GM12878 (cell line): ENCODE measurements around the gene ZNF423. TPM values are rescaled to one million over a fixed set of nuclear protein-coding genes. Genes with fewer than 3 reads are reported as not detected.

ENCODE experiments used
- ATAC-seq: fragments of 200-7000 bp; cut with Tn5 transposase; 3 replicates; pipeline ENCODE4 v1.9.1; 2020; ENCODE audit warnings: mild to moderate bottlenecking, moderate library complexity
- BruUV-seq: library from RNA; stranded (reverse); fragments of 400-500 nt; replicated peaks from 2 replicates; lab custom pipeline; 2021; lab: Mats Ljungman, UMichigan
- CTCF ChIA-PET: fragments of 300-600 bp; sonication (Branson Sonifier 250); formaldehyde crosslinking; extraction: SDS; loops from one replicate; lab custom pipeline; 2021; ENCODE audit warnings: inconsistent platforms; lab: Yijun Ruan, JAX
- POLR2A ChIA-PET: fragments of 350-600 bp; formaldehyde crosslinking; extraction: SDS; loops from one replicate; lab custom pipeline; 2021; ENCODE audit warnings: inconsistent platforms; lab: Charles Lee
- RAD21 ChIA-PET: fragments of 300-600 bp; sonication (Branson Sonifier 250); formaldehyde crosslinking; loops from one replicate; lab custom pipeline; 2023; ENCODE audit warnings: antibody characterized with exemption; ENCODE audit not compliant: unreplicated experiment; lab: Charles Lee
- SMC1A ChIA-PET: fragments of 300-600 bp; sonication (Branson Sonifier 250); formaldehyde crosslinking; loops from one replicate; lab custom pipeline; 2023; ENCODE audit not compliant: unreplicated experiment, uncharacterized antibody; lab: Charles Lee
- DNase-seq: peaks from one replicate; pipeline ENCODE4 v3.0.0-alpha.2; 2011; ENCODE audit warnings: low read depth, low spot score
- FAIRE-seq: peaks from 3 replicates; lab custom pipeline; 2011; peaks lifted over from hg19 to GRCh38; lab: Jason Lieb, UNC
- H2AFZ ChIP-seq: 2 replicates; pipeline ENCODE4 v1.6.0; 2011; ENCODE audit warnings: low read depth, low read length, control low read depth; ENCODE audit not compliant: control insufficient read depth
- H3K27ac ChIP-seq: 2 replicates; pipeline ENCODE4 v1.5.1; 2011; ENCODE audit warnings: control low read depth; ENCODE audit not compliant: control insufficient read depth, insufficient read depth
- H3K27me3 ChIP-seq, 2 experiments: replicated peaks in 1 of 2; 2 replicates each; pipeline versions ENCODE4 v1.6.0 to v1.6.1; 2011; ENCODE audit warnings: low read length in 1 of 2; ENCODE audit not compliant: control insufficient read depth in 2 of 2, insufficient read depth in 2 of 2
- H3K36me3 ChIP-seq, 2 experiments: 2 replicates each; pipeline ENCODE4 v1.5.1; 2011; ENCODE audit warnings: low read length in 1 of 2; ENCODE audit not compliant: control insufficient read depth in 2 of 2, insufficient read depth in 2 of 2
- H3K4me1 ChIP-seq: 2 replicates; pipeline ENCODE4 v1.6.1; 2011; ENCODE audit warnings: mild to moderate bottlenecking, low read length, moderate library complexity, mixed read lengths; ENCODE audit not compliant: control insufficient read depth, insufficient read depth
- H3K4me2 ChIP-seq: 2 replicates; pipeline ENCODE4 v1.6.0; 2011; ENCODE audit warnings: control low read depth; ENCODE audit not compliant: control insufficient read depth, insufficient read depth
- H3K4me3 ChIP-seq: fragments of 200-600 bp; sonication (generic); 2 replicates; pipeline ENCODE4 v1.5.1; 2016
- H3K79me2 ChIP-seq: 2 replicates; pipeline ENCODE4 v1.6.0; 2011; ENCODE audit warnings: low read length; ENCODE audit not compliant: control insufficient read depth, insufficient read depth
- H3K9ac ChIP-seq: 2 replicates; pipeline ENCODE4 v1.8.0; 2011; ENCODE audit warnings: low read length, control low read depth, mixed read lengths; ENCODE audit not compliant: control insufficient read depth, insufficient read depth
- H3K9me3 ChIP-seq: replicated peaks from 3 replicates; pipeline ENCODE4 v1.5.1; 2011; ENCODE audit warnings: mild to moderate bottlenecking, low read length; ENCODE audit not compliant: control insufficient read depth, insufficient read depth
- H4K20me1 ChIP-seq: 2 replicates; pipeline ENCODE4 v1.6.0; 2011; ENCODE audit not compliant: control insufficient read depth, insufficient read depth
- BRCA1 ChIP-seq: IDR thresholded peaks from 2 replicates; pipeline ENCODE4 v1.6.1; 2011; ENCODE audit warnings: low read depth, low read length, improper control_type of control experiment
- CHD2 ChIP-seq: IDR thresholded peaks from 2 replicates; pipeline ENCODE4 v1.6.1; 2011; ENCODE audit warnings: low read depth, low read length, improper control_type of control experiment, borderline replicate concordance
- E2F4 ChIP-seq: IDR thresholded peaks from 2 replicates; pipeline ENCODE4 v1.6.1; 2012; ENCODE audit warnings: low read depth, low read length, improper control_type of control experiment
- MLLT1 ChIP-seq: fragments of 450-650 bp; IDR thresholded peaks from 2 replicates; pipeline ENCODE4 v1.6.1; 2016; ENCODE audit warnings: mild to moderate bottlenecking
- USF2 ChIP-seq: IDR thresholded peaks from 2 replicates; pipeline ENCODE4 v1.6.1; 2011; ENCODE audit warnings: low read depth, low read length, improper control_type of control experiment, borderline replicate concordance
- ZBED1 ChIP-seq: IDR thresholded peaks from 2 replicates; pipeline ENCODE4 v1.6.1; 2016; ENCODE audit warnings: borderline replicate concordance
- WGBS: methylation state at CpG from one replicate; pipeline ENCODE4 v1.1.6; 2016; ENCODE audit warnings: low lambda C conversion rate; ENCODE audit not compliant: insufficient replicate concordance, insufficient coverage; ENCODE audit errors: missing lambda C conversion rate; 5-methylcytosine and 5-hydroxymethylcytosine counted together
- in situ Hi-C: fragments of 300-500 bp; cut with MboI; formaldehyde crosslinking; loops from 9 replicates; pipeline ENCODE4 v1.14.3; 2018; ENCODE audit warnings: mixed read lengths
- intact Hi-C: fragments of 100-400 bp; cut with micrococcal nuclease; formaldehyde crosslinking; loops from one replicate; pipeline ENCODE4 v1.14.2; 2022; ENCODE audit not compliant: unreplicated experiment
- polyA plus RNA-seq, 11 experiments: library from polyadenylated mRNA; depleted of rRNA in 4 of 11; unstranded in 6 of 11; stranded (reverse) in 5 of 11; fragments of >200 nt; fragmentation: Nextera tagmentation in 4 of 11; fragmentation: Illumina TruSeq in 1 of 11; extraction: Ambion mirVana in 4 of 11; extraction: Trizol in 1 of 11; gene quantifications; 1 replicate in 1 of 11; 2 replicates in 10 of 11; pipeline versions ENCODE4 v1.2.1 to v1.2.3, GENCODE V29; 2011 to 2016; ENCODE audit warnings: inconsistent platforms in 2 of 11, missing spikeins in 2 of 11, low read depth in 1 of 11
- total RNA-seq, 4 experiments: library from RNA; depleted of rRNA in 3 of 4; stranded (reverse); fragments of >200 nt in 3 of 4; fragmentation: Illumina TruSeq in 1 of 4; extraction: Trizol in 1 of 4; gene quantifications; 2 replicates each; pipeline versions ENCODE4 v1.2.1 to v1.2.3, GENCODE V29; 2013 to 2021

Gene ZNF423
- total and polyA plus RNA-seq, 10 of the 15 experiments (the other 5 are each of a cell fraction or from before 2014, with no cell fraction given): 0.03 to 0.64 (median 0.10) TPM

GRCh38 chr16:49862694-49863093, 6.8 kb upstream of the ZNF423 start (continued):
- TF ChIP-seq E2F4: no peak
- no peak for TF ChIP-seq ZBED1
- TF ChIP-seq USF2: no peak
- TF ChIP-seq BRCA1: no peak

GRCh38 chr16:49861299-49861698, 5.4 kb upstream of the ZNF423 start:
- DNase-seq (no peak), FAIRE-seq (no peak), ATAC-seq (no peak)
- no peaks in the 10 kb centered on the region for H3K36me3 ChIP-seq
- H2AFZ ChIP-seq: no peak overlapping the region
- RAD21 ChIA-PET: interaction anchor here (0.6 kb wide), 1 partner anchor 12 kb away, joined by 5 read pairs; no protein-coding TSS in a partner anchor
- H3K9ac ChIP-seq: no peak overlapping the region
- no peaks in the 10 kb centered on the region for H3K9me3 ChIP-seq
- H3K27ac ChIP-seq: no peak overlapping the region
- POLR2A ChIA-PET: no interaction called here
- in situ Hi-C loops: no loop called here
- H3K4me1 ChIP-seq: peaks cover 6% of the 10 kb centered on the region; the same call in 1 of the 2 replicates
- H3K79me2 ChIP-seq: no peaks in the 10 kb centered on the region
- H4K20me1 ChIP-seq: no peaks in the 10 kb centered on the region
- SMC1A ChIA-PET: no interaction called here
- WGBS: 52% methylated on average over 6 of the region's 6 CpGs
- intact Hi-C loops: no loop called here
- BruUV-seq: no TSS peak
- no peak for TF ChIP-seq CHD2
- no peak for TF ChIP-seq MLLT1
- peaks cover 8 to 10% of the 10 kb centered on the region in 2 experiments for H3K27me3 ChIP-seq
- H3K4me3 ChIP-seq: no peak overlapping the region
- CTCF ChIA-PET: no interaction called here
- H3K4me2 ChIP-seq: no peak overlapping the region
